WERI-Rb-1 (cell line): ENCODE results near the gene LDHD.
"Not testable (repeated sequence)": the region's sequence is repeated elsewhere in the genome, so short reads cannot be mapped to it uniquely, and the experiment has no call there.

Source experiments
- DNase-seq: peaks from one replicate; pipeline ENCODE4 v3.0.0-alpha.2; 2020
- H3K27ac ChIP-seq: fragments of 250-450 bp; sonication (Bioruptor Pico); 2 replicates; pipeline ENCODE4 v1.5.1; 2020; ENCODE audit warnings: mild to moderate bottlenecking, moderate library complexity
- H3K27me3 ChIP-seq: fragments of 250-450 bp; sonication (Bioruptor Pico); 2 replicates; pipeline ENCODE4 v1.5.1; 2021; ENCODE audit warnings: mild to moderate bottlenecking, low read depth, moderate library complexity; ENCODE audit not compliant: insufficient read depth, severe bottlenecking
- H3K36me3 ChIP-seq: fragments of 250-450 bp; sonication (Bioruptor Pico); 2 replicates; pipeline ENCODE4 v1.5.1; 2020; ENCODE audit warnings: mild to moderate bottlenecking, moderate library complexity
- H3K4me3 ChIP-seq: 2 replicates; pipeline ENCODE4 v1.5.1; 2011; ENCODE audit warnings: low read depth, mild to moderate bottlenecking, control low read depth, low read length
- H3K9me3 ChIP-seq: fragments of 250-450 bp; sonication (Bioruptor Pico); 2 replicates; pipeline ENCODE4 v1.5.1; 2021; ENCODE audit warnings: mild to moderate bottlenecking, moderate library complexity; ENCODE audit not compliant: severe bottlenecking
- CTCF ChIP-seq: IDR thresholded peaks from 2 replicates; pipeline ENCODE4 v1.5.1; 2011; ENCODE audit warnings: low read depth, mild to moderate bottlenecking, control low read depth, inconsistent platforms, low read length

Gene LDHD

DNA sequence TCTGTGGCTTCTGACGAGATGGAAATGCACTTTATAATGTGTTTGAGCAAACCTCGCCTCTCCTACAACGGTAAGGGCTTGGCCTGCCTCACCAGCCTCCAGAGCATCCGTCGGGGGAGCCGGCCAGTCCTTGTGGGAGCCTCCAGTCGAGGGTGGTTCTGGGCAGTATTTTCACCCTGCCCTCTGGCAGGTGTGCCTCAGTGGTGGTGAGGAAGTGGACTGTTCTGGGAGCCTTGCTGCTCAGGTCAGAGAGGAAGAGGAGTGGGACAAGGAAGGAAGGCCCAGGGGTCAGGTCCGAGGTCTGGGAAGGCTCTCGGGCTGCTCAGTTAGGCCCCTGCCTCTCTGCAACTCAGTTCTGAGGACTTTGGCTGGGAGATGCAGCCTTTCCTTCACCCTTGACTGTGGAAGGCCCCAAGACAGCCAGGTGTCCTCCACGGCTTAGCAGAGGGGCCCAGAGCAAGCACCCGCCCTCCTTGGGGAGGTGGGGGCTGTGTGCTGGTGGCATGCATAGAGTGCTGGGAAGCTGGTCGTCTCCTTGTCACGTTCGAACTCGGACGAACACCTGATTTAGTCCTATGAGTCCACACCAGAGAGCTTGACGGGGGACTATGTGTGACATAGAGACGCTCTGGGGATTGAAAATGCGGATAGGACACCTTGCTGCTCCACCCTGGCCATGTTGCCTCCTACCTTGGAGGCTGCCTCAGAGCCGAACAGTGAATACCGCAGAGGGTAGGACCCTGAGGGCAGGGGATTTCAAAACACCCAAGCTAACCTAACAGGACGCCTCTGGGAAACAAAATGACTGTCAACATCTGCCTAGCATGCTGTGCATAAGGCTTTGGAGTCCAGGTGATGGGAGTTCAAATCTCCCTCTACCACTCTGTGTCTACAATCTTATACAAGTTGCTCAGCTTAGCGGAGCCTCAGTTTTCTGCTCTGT is 22.7 kb downstream of the LDHD start:
- TF ChIP-seq CTCF = no peak
- Histone ChIP-seq H3K27ac (no peak overlapping the region), H3K9me3 (no peaks in the 10 kb centered on the region), H3K27me3 (no peaks in the 10 kb centered on the region), H3K4me3 (no peak overlapping the region), H3K36me3 (peaks cover 10% of the 10 kb centered on the region)
- DNase-seq = no peak

DNA sequence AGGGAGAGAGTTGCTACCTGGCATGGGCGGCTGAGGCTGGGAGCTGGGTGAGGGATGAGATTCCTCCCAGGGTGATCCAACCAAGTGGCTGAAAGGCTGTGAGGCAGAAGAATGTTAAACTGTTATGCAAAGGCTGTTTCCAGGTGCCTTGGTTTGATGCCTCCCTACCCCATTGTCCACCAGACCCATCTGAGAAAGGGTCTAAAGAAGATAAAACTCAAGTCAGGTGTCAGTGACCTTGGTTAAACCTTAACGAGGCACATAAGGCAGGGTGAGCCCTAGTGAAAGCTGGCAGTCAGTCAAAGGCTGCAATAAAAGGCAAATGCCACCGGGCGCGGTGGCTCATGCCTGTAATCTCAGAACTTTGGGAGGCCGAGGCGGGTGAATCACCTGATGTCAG is 23.8 kb downstream of the LDHD start:
- no peak for DNase-seq
- no peak for TF ChIP-seq CTCF
- Histone ChIP-seq H3K4me3 (no peak overlapping the region), H3K27ac (no peak overlapping the region), H3K36me3 (peaks cover 10% of the 10 kb centered on the region), H3K9me3 (no peaks in the 10 kb centered on the region), H3K27me3 (no peaks in the 10 kb centered on the region)

DNA sequence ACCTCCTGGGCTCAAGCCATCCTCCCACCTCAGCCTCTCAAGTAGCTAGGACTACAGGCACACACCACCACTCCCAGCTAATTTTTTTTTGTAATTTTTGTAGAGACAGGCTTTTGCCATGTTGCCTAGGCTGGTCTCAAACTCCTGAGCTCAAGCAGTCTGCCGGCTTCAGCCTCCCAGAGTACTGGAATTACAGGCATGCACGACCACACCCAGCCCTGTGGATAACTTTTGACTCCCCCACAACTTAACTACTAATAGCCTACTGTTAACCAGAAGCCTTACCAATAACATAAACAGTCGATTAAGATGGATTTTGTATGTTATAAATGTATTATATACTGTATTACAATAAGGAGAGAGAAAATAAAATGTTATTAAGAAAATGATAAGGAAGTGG is 25.0 kb downstream of the LDHD start:
- H3K36me3 ChIP-seq = peaks cover 10% of the 10 kb centered on the region
- not testable (repeated sequence) for H3K27me3 ChIP-seq, H3K27ac ChIP-seq, H3K9me3 ChIP-seq, H3K4me3 ChIP-seq, DNase-seq

DNA sequence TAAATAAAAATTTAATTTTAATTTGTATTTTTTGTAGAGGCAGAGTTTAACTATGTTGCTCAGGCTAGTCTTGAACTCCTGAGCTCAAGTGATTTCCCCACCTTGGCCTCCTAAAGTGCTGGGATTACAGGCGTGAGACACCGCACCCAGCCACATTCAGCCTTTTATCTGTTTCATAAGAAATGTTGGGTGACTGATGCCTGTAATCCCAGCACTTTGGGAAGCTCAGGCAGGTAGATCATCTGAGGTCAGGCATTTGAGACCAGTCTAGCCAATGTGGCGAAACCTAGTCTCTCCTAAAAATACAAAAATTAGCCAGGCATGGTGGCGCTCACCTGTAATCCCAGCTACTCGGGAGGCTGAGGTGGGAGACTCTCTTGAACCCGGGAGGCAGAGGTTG is 25.7 kb downstream of the LDHD start:
- not testable (repeated sequence) for DNase-seq

DNA sequence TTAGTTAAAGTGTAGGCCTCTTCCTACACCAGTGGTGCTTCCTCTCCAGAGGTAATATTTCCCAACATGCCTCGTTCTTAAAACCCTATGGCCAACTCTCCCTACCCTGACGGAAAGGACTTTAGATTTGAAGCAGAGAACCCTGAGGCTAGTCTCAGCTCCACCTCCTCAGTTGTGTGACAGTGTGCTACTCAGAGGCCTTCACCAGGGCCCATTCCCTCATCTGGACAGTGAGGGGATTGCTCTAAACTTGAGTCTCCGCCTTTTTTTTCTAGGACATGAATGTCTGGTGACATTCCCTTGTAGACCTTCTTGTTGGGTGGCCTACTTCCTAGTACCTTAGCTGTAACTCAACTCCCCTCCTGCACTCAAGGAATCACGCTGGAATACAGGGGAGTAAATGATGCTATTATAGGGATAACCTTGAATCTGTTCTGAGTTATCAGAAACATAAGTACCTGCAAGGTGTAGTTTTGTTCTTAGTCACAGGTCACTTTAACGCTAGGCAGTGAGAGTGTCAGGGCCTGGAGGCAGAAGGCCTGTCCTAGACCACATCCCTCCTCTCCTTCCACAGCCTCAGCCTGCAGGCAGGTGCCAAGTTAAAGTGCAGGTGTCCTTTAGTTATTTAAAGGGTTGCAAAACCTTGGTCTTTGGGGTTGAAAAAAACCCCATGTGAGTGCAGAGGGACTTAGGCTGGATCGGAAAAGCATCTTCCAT is 26.9 kb downstream of the LDHD start:
- TF ChIP-seq CTCF = no peak
- Histone ChIP-seq H3K36me3 (peaks cover 7% of the 10 kb centered on the region), H3K27ac (no peak overlapping the region), H3K4me3 (no peak overlapping the region), H3K27me3 (no peaks in the 10 kb centered on the region), H3K9me3 (no peaks in the 10 kb centered on the region)
- DNase-seq = no peak

More for the DNA sequence above, 25.7 kb downstream of the LDHD start:
- H3K27ac ChIP-seq, H3K9me3 ChIP-seq, H3K27me3 ChIP-seq, H3K4me3 ChIP-seq, H3K36me3 ChIP-seq: not testable (repeated sequence)

GRCh38 chr16:75088934-75089333 is 27.6 kb downstream of the LDHD start:
- no peaks in the 10 kb centered on the region for H3K27me3 ChIP-seq
- no peaks in the 10 kb centered on the region for H3K9me3 ChIP-seq
- TF ChIP-seq CTCF = no peak
- peaks cover 1% of the 10 kb centered on the region; the same call in 1 of the 2 replicates for H3K36me3 ChIP-seq
- no peak overlapping the region for H3K4me3 ChIP-seq
- no peak overlapping the region for H3K27ac ChIP-seq
- DNase-seq = no peak
